HepG2 (cell line): ENCODE measurements around the gene GLB1L3. TPM values are rescaled to one million over a fixed set of nuclear protein-coding genes. Genes with fewer than 3 reads are reported as not detected.

ENCODE experiments used
- JUN ChIP-seq: sonication (generic); formaldehyde crosslinking; IDR thresholded peaks from 2 replicates; pipeline ENCODE4 v1.4.0; 2020; ENCODE audit warnings: mild to moderate bottlenecking, missing genetic modification reagents
- LCORL ChIP-seq, 2 experiments: fragments of 450-650 bp in 1 of 2; sonication (generic) in 1 of 2; formaldehyde crosslinking in 1 of 2; IDR thresholded peaks; 2 replicates each; pipeline versions ENCODE4 v1.5.0 to v1.6.1; 2017 to 2020; ENCODE audit warnings: antibody characterized with exemption in 1 of 2, missing genetic modification reagents in 1 of 2
- MTF2 ChIP-seq: sonication (generic); formaldehyde crosslinking; IDR thresholded peaks from 2 replicates; pipeline ENCODE4 v1.5.0; 2020; ENCODE audit warnings: missing genetic modification reagents, borderline replicate concordance
- NAIF1 ChIP-seq: sonication (generic); formaldehyde crosslinking; IDR thresholded peaks from 2 replicates; pipeline ENCODE4 v1.5.0; 2020; ENCODE audit warnings: mild to moderate bottlenecking, missing genetic modification reagents, borderline replicate concordance
- NFKBIZ ChIP-seq: IDR thresholded peaks from 2 replicates; pipeline ENCODE4 v1.6.1; 2018; ENCODE audit warnings: missing genetic modification reagents, missing compliant biosample characterization
- NR1H2 ChIP-seq: sonication (generic); formaldehyde crosslinking; IDR thresholded peaks from 2 replicates; pipeline ENCODE4 v1.8.1; 2022; ENCODE audit warnings: low read depth, missing genetic modification reagents, borderline replicate concordance
- SP5 ChIP-seq: IDR thresholded peaks from 2 replicates; pipeline ENCODE4 v1.6.1; 2016; ENCODE audit warnings: low read depth, borderline replicate concordance
- TCF12 ChIP-seq, 2 experiments: fragments of 450-650 bp in 1 of 2; sonication (generic) in 1 of 2; formaldehyde crosslinking in 1 of 2; IDR thresholded peaks; 2 replicates each; pipeline versions ENCODE4 v1.6.1 to v1.8.0; 2017 to 2022; ENCODE audit warnings: antibody characterized with exemption in 1 of 2, mild to moderate bottlenecking in 1 of 2, missing genetic modification reagents in 1 of 2, moderate library complexity in 1 of 2
- XRCC5 ChIP-seq: fragments of 200-400 bp; formaldehyde crosslinking; optimal IDR thresholded peaks from 2 replicates; pipeline ENCODE3; 2017; ENCODE audit warnings: mild to moderate bottlenecking, low read length
- ZNF20 ChIP-seq: sonication (generic); formaldehyde crosslinking; IDR thresholded peaks from 2 replicates; pipeline ENCODE4 v1.4.0; 2020; ENCODE audit warnings: mild to moderate bottlenecking, moderate library complexity, missing genetic modification reagents
- ZNF552 ChIP-seq: sonication (generic); formaldehyde crosslinking; IDR thresholded peaks from 2 replicates; pipeline ENCODE4 v1.9.0; 2022; ENCODE audit warnings: missing genetic modification reagents, mild to moderate bottlenecking, borderline replicate concordance
- polyA plus RNA-seq, 8 experiments: library from polyadenylated mRNA; depleted of rRNA in 3 of 8; stranded (reverse) in 7 of 8; unstranded in 1 of 8; fragments of >200 nt; fragmentation: Illumina TruSeq in 4 of 8; extraction: Trizol in 4 of 8; gene quantifications; 2 replicates each; pipeline versions ENCODE4 v1.2.1 to v1.2.3, GENCODE V29; 2011 to 2016; ENCODE audit warnings: low read depth in 4 of 8, missing spikeins in 1 of 8, mixed read lengths in 1 of 8; ENCODE audit not compliant: insufficient read depth in 1 of 8
- total RNA-seq, 5 experiments: library from RNA; depleted of rRNA; stranded (reverse); fragments of >200 nt; fragmentation: Illumina TruSeq; extraction: Trizol; gene quantifications; 2 replicates each; pipeline ENCODE4 v1.2.3, GENCODE V29; 2016; ENCODE audit warnings: low read depth in 1 of 5
- TF ChIP-seq, protein P1 (sequence below): sonication (generic); formaldehyde crosslinking; IDR thresholded peaks from 2 replicates; pipeline ENCODE4 v1.4.0; 2020; ENCODE audit warnings: mild to moderate bottlenecking, missing genetic modification reagents
- TF ChIP-seq, protein P2 (sequence below): sonication (generic); formaldehyde crosslinking; IDR thresholded peaks from 2 replicates; pipeline ENCODE4 v1.4.0; 2020; ENCODE audit warnings: missing genetic modification reagents
- TF ChIP-seq, protein P3 (sequence below): sonication (generic); formaldehyde crosslinking; IDR thresholded peaks from 2 replicates; pipeline ENCODE4 v1.5.1; 2020; ENCODE audit warnings: mild to moderate bottlenecking, missing genetic modification reagents, borderline replicate concordance
- TF ChIP-seq, protein P4 (sequence below): sonication (generic); formaldehyde crosslinking; IDR thresholded peaks from 2 replicates; pipeline ENCODE4 v1.4.0; 2020; ENCODE audit warnings: mild to moderate bottlenecking, missing genetic modification reagents

The GLB1L3 gene
- total and polyA plus RNA-seq, 2 of the 13 experiments (the other 11 are each of a cell fraction or from before 2014, with no cell fraction given) = not detected

DNA sequence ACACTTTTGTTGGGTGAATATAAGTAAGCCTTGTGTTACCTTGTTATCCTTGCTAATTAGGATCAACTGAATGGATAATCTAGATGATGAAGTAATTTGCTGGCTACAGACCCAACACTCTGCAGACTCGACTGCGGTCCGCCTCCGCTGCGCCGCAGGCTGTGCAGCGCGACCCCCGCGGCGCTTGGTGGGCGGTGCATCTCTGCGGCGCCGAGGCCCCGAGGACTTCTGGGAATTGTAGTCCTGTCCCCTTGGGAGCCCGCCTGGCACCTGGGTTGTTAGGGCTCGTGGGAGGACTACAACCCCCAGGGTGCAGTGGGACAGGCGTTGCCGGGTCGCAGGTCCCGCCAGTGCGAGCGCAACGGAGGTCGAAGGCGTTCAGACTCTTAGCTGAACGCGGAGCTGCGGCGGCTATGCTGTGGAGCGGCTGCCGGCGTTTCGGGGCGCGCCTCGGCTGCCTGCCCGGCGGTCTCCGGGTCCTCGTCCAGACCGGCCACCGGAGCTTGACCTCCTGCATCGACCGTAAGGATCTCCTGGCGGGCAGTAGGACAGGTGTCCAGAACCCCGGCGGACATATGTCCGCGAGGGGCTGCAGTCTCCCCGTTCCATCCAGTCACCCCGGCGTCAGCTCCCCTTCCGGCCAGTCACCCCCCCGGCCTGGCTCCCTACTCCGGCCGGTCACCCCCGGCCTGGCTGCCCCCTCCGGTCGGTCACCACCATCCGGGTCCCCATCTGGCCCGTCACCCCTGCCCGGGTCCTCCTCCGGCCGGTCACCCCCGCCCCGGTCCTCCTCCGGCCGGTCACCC, 22.8 kb upstream of the GLB1L3 start, which contains the start of the genes ACAD8 and THYN1 (continued):
- peak; percentile 91 for TF ChIP-seq SP5
- no peak for TF ChIP-seq ZNF20
- TF ChIP-seq NR1H2 (CRISPR knock-in tag) = no peak
- no peak for TF ChIP-seq LCORL (IDR thresholded peaks at IDR 0.05)
- TF ChIP-seq LCORL (CRISPR knock-in tag; IDR thresholded peaks at IDR 0.05) = 0 out of 2 replicates have a peak, but pooled peaks have one; percentile 79
- TF ChIP-seq XRCC5 = peak; percentile 67
- TF ChIP-seq MTF2 = 0 out of 2 replicates have a peak, but pooled peaks have one; percentile 54
- no peak; the same call in 1 of the 2 replicates for TF ChIP-seq ZNF552 (CRISPR knock-in tag)
- no peak for TF ChIP-seq TCF12 (IDR thresholded peaks at IDR 0.05)
- TF ChIP-seq TCF12 (CRISPR knock-in tag; IDR thresholded peaks at IDR 0.05) = no peak
- TF ChIP-seq, protein P1, sequence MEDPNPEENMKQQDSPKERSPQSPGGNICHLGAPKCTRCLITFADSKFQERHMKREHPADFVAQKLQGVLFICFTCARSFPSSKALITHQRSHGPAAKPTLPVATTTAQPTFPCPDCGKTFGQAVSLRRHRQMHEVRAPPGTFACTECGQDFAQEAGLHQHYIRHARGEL (CRISPR knock-in tag) = no peak
- TF ChIP-seq, protein P2, sequence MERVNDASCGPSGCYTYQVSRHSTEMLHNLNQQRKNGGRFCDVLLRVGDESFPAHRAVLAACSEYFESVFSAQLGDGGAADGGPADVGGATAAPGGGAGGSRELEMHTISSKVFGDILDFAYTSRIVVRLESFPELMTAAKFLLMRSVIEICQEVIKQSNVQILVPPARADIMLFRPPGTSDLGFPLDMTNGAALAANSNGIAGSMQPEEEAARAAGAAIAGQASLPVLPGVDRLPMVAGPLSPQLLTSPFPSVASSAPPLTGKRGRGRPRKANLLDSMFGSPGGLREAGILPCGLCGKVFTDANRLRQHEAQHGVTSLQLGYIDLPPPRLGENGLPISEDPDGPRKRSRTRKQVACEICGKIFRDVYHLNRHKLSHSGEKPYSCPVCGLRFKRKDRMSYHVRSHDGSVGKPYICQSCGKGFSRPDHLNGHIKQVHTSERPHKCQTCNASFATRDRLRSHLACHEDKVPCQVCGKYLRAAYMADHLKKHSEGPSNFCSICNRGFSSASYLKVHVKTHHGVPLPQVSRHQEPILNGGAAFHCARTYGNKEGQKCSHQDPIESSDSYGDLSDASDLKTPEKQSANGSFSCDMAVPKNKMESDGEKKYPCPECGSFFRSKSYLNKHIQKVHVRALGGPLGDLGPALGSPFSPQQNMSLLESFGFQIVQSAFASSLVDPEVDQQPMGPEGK (CRISPR knock-in tag) = peak; percentile 62
- TF ChIP-seq, protein P3, sequence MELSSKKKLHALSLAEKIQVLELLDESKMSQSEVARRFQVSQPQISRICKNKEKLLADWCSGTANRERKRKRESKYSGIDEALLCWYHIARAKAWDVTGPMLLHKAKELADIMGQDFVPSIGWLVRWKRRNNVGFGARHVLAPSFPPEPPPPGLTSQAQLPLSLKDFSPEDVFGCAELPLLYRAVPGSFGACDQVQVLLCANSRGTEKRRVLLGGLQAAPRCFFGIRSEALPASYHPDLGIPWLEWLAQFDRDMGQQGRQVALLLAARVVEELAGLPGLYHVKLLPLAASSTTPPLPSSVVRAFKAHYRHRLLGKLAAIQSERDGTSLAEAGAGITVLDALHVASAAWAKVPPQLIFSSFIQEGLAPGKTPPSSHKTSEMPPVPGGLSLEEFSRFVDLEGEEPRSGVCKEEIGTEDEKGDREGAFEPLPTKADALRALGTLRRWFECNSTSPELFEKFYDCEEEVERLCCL (CRISPR knock-in tag) = no peak
- peak; percentile 91 for TF ChIP-seq NAIF1 (CRISPR knock-in tag)
- no peak for TF ChIP-seq NFKBIZ (CRISPR knock-in tag)
- TF ChIP-seq, protein P4, sequence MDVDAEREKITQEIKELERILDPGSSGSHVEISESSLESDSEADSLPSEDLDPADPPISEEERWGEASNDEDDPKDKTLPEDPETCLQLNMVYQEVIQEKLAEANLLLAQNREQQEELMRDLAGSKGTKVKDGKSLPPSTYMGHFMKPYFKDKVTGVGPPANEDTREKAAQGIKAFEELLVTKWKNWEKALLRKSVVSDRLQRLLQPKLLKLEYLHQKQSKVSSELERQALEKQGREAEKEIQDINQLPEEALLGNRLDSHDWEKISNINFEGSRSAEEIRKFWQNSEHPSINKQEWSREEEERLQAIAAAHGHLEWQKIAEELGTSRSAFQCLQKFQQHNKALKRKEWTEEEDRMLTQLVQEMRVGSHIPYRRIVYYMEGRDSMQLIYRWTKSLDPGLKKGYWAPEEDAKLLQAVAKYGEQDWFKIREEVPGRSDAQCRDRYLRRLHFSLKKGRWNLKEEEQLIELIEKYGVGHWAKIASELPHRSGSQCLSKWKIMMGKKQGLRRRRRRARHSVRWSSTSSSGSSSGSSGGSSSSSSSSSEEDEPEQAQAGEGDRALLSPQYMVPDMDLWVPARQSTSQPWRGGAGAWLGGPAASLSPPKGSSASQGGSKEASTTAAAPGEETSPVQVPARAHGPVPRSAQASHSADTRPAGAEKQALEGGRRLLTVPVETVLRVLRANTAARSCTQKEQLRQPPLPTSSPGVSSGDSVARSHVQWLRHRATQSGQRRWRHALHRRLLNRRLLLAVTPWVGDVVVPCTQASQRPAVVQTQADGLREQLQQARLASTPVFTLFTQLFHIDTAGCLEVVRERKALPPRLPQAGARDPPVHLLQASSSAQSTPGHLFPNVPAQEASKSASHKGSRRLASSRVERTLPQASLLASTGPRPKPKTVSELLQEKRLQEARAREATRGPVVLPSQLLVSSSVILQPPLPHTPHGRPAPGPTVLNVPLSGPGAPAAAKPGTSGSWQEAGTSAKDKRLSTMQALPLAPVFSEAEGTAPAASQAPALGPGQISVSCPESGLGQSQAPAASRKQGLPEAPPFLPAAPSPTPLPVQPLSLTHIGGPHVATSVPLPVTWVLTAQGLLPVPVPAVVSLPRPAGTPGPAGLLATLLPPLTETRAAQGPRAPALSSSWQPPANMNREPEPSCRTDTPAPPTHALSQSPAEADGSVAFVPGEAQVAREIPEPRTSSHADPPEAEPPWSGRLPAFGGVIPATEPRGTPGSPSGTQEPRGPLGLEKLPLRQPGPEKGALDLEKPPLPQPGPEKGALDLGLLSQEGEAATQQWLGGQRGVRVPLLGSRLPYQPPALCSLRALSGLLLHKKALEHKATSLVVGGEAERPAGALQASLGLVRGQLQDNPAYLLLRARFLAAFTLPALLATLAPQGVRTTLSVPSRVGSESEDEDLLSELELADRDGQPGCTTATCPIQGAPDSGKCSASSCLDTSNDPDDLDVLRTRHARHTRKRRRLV (CRISPR knock-in tag) = no peak
- TF ChIP-seq JUN (CRISPR knock-in tag) = no peak
